Measurements from ENCODE around the gene DDX25. TPM values are rescaled to one million over a fixed set of nuclear protein-coding genes. Genes with fewer than 3 reads are reported as not detected.

Gene DDX25
- total and polyA plus RNA-seq, 2 of the 8 experiments (the other 6 are each of a cell fraction or from before 2014, with no cell fraction given), result 17.6 to 17.9 TPM

GRCh38 chr11:125925804-125926203 lies 21.5 kb downstream of the DDX25 start:
- H4K91ac ChIP-seq (replicated peaks; ENCODE audit: insufficient read length, low read length), result no peak overlapping the region
- no peak overlapping the region for H2BK20ac ChIP-seq (ENCODE audit: low read length)
- no peak overlapping the region for H3K4ac ChIP-seq (replicated peaks; ENCODE audit: insufficient read length, low read depth, low read length)
- no peak overlapping the region for H2BK12ac ChIP-seq (ENCODE audit: low read depth, low read length)
- no peaks in the 10 kb centered on the region for H3K23me2 ChIP-seq (ENCODE audit: low read depth, low read length)
- H3K4me3 ChIP-seq (ENCODE audit: extremely low read depth in 1 of 4, insufficient read depth in 2 of 4, low read depth in 3 of 4, low read length in 4 of 4), result no peak overlapping the region
- no peak overlapping the region for H4K8ac ChIP-seq (ENCODE audit: extremely low read depth, insufficient read depth, low read length)
- no peaks in the 10 kb centered on the region for H3K79me2 ChIP-seq (ENCODE audit: control insufficient read depth in 1 of 2, insufficient read depth in 2 of 2, low read length in 2 of 2)
- no peaks in the 10 kb centered on the region for H3K9me3 ChIP-seq (ENCODE audit: insufficient read depth in 2 of 2, low read depth in 1 of 2, low read length in 1 of 2)
- WGBS, 2 experiments (ENCODE audit: extremely low coverage in 1 of 2, insufficient coverage in 1 of 2, insufficient read length in 1 of 2, insufficient replicate concordance in 2 of 2, low coverage in 1 of 2, low lambda C conversion rate in 2 of 2, missing lambda C conversion rate in 1 of 2), result 84% methylated on average over 3 of the region's 3 CpGs; no CpG with 5 or more reads in 1 of the 2 experiments
- no peak overlapping the region for H3K14ac ChIP-seq (ENCODE audit: insufficient read length)
- no peak overlapping the region for H2BK5ac ChIP-seq (ENCODE audit: low read depth, low read length)
- no peaks in the 10 kb centered on the region for H3K79me1 ChIP-seq (ENCODE audit: low read depth, low read length)
- FAIRE-seq (no peak), DNase-seq (ENCODE audit: low read depth in 1 of 2, low spot score in 2 of 2) (no peak)
- H4K20me1 ChIP-seq (replicated peaks in 1 of 2; ENCODE audit: control insufficient read depth in 1 of 2, insufficient read depth in 2 of 2, low read length in 2 of 2), result no peaks in the 10 kb centered on the region
- no peaks in the 10 kb centered on the region for H3K27me3 ChIP-seq (replicated peaks in 1 of 4; ENCODE audit: control insufficient read depth in 3 of 4, extremely low read depth in 1 of 4, insufficient read depth in 3 of 4, low read length in 3 of 4)
- no peaks in the 10 kb centered on the region for H3K36me3 ChIP-seq (ENCODE audit: control insufficient read depth in 2 of 4, insufficient read depth in 4 of 4, low read length in 3 of 4)
- no peak overlapping the region for H2BK15ac ChIP-seq (ENCODE audit: low read length)
- no peak overlapping the region for H3K9ac ChIP-seq (replicated peaks in 1 of 4; ENCODE audit: extremely low read depth in 1 of 4, low read depth in 3 of 4, low read length in 3 of 4)
- H4K5ac ChIP-seq (ENCODE audit: insufficient read length, low read depth, low read length), result no peak overlapping the region
- POLR2A ChIA-PET (ENCODE audit: partially characterized antibody), result interaction anchor here (0.6 to 1.2 kb wide), 3 partner anchors 17 to 264 kb away, joined by 3 read pairs; no protein-coding TSS in a partner anchor
- H3K23ac ChIP-seq (ENCODE audit: insufficient read length), result no peak overlapping the region
- H3K4me2 ChIP-seq (ENCODE audit: insufficient read depth in 1 of 2, low read depth in 2 of 2, low read length in 2 of 2), result no peak overlapping the region
- no peak overlapping the region for H2AFZ ChIP-seq (ENCODE audit: low read length)
- CTCF ChIA-PET (ENCODE audit: partially characterized antibody), result interaction anchor here (0.5 to 5.8 kb wide), 7 partner anchors 12 to 703 kb away, joined by 3 to 118 read pairs (median 10); no protein-coding TSS in a partner anchor
- H3K18ac ChIP-seq (ENCODE audit: extremely low read depth, low read length), result no peak overlapping the region
- H2AK5ac ChIP-seq (ENCODE audit: low read depth, low read length), result no peak overlapping the region
- no peak overlapping the region for H3K27ac ChIP-seq (ENCODE audit: low read depth, low read length)
- H3K56ac ChIP-seq (replicated peaks; ENCODE audit: insufficient read length, low read depth, low read length), result no peak overlapping the region
- no peaks in the 10 kb centered on the region; a peak in 3 of 7 replicates for H3K4me1 ChIP-seq (replicated peaks in 1 of 4; ENCODE audit: control insufficient read depth in 3 of 4, insufficient read depth in 4 of 4, low read length in 3 of 4)
- no peak overlapping the region for H2BK120ac ChIP-seq (replicated peaks; ENCODE audit: low read depth, low read length)
- no peak for TF ChIP-seq CHD1 (IDR thresholded peaks at IDR 0.05; ENCODE audit: low read depth, low read length)
- TF ChIP-seq TAF1 (IDR thresholded peaks at IDR 0.05; ENCODE audit: low read depth, low read length), result no peak
- no peak for TF ChIP-seq RNF2 (IDR thresholded peaks at IDR 0.05; ENCODE audit: borderline replicate concordance, low read depth, low read length, missing control alignments, poor library complexity, severe bottlenecking)
- TF ChIP-seq EGR1 (IDR thresholded peaks at IDR 0.05; ENCODE audit: borderline replicate concordance, low read depth, low read length), result no peak
- TF ChIP-seq SUZ12 (IDR thresholded peaks at IDR 0.05; ENCODE audit: low read length), result no peak
- TF ChIP-seq CTBP2 (IDR thresholded peaks at IDR 0.05; ENCODE audit: borderline replicate concordance, insufficient read depth, insufficient read length, low read length), result no peak
- TF ChIP-seq SP1 (IDR thresholded peaks at IDR 0.05; ENCODE audit: low read depth, low read length), result no peak
- no peak for TF ChIP-seq RBBP5 (IDR thresholded peaks at IDR 0.05; ENCODE audit: borderline replicate concordance, low read depth, low read length)
- no peak for TF ChIP-seq YY1 (IDR thresholded peaks at IDR 0.05; ENCODE audit: low read depth, low read length)
- no peak for TF ChIP-seq NANOG (IDR thresholded peaks at IDR 0.05; ENCODE audit: insufficient read depth, low read depth, low read length, poor library complexity, severe bottlenecking)
- TF ChIP-seq KDM5A (IDR thresholded peaks at IDR 0.05; ENCODE audit: low read length), result no peak
- no peak for TF ChIP-seq KDM4A (IDR thresholded peaks at IDR 0.05; ENCODE audit: low read depth, low read length, severe bottlenecking)
- no peak for TF ChIP-seq PHF8 (conservative IDR thresholded peaks at IDR 0.05; ENCODE audit: low read depth, low read length)
